T-helper 17 cell (primary cell): ENCODE data around the gene CELF2. TPM values are rescaled to one million over a fixed set of nuclear protein-coding genes. Genes with fewer than 3 reads are reported as not detected.
A peak's percentile ranks its signal among the peaks of the same experiment; 100 is the strongest.

Experiments used
- ATAC-seq: fragments of 150-1000 bp; cut with Tn5 transposase; 2 replicates; pipeline ENCODE4 v1.10.0; 2021; ENCODE audit warnings: mild to moderate bottlenecking, moderate library complexity
- DNase-seq, 3 donors: peaks; one replicate each; pipeline versions ENCODE4 v3.0.0 to v3.0.0-alpha.2; 2020 to 2021
- H3K9me3 ChIP-seq: one replicate; pipeline ENCODE4 v1.7.0; 2013; ENCODE audit warnings: low read length, mild to moderate bottlenecking; ENCODE audit not compliant: control insufficient read depth, poor library complexity, severe bottlenecking
- H3K27ac Mint-ChIP-seq: one replicate; pipeline ENCODE4 v1.8.0; 2022; ENCODE audit warnings: mild to moderate bottlenecking, moderate library complexity, mixed read lengths
- H3K27me3 Mint-ChIP-seq: one replicate; pipeline ENCODE4 v1.8.0; 2022; ENCODE audit warnings: mixed read lengths
- H3K36me3 Mint-ChIP-seq: one replicate; pipeline ENCODE4 v1.8.0; 2022; ENCODE audit warnings: low read depth, mixed read lengths
- H3K4me1 Mint-ChIP-seq: one replicate; pipeline ENCODE4 v1.8.0; 2022; ENCODE audit warnings: mild to moderate bottlenecking, mixed read lengths
- H3K4me3 Mint-ChIP-seq: one replicate; pipeline ENCODE4 v1.8.0; 2022; ENCODE audit warnings: mild to moderate bottlenecking, moderate library complexity, mixed read lengths
- total RNA-seq, 4 donors: library from RNA in 2 of 4; stranded (reverse) in 2 of 4; gene quantifications; one replicate each; pipeline ENCODE4 v1.2.3 and lab custom pipeline; 2022 to 2026

The CELF2 gene
- total RNA-seq, 2 donors from 2014 or later: 201 to 202 TPM

- H3K36me3 Mint-ChIP-seq: peaks cover 6% of the 10 kb centered on the region
- peak overlapping the region; percentile 96 for H3K27ac Mint-ChIP-seq
- ATAC-seq (no peak), DNase-seq (no peak)
- no peaks in the 10 kb centered on the region for H3K27me3 Mint-ChIP-seq
- H3K4me1 Mint-ChIP-seq: peaks cover 90% of the 10 kb centered on the region
- H3K4me3 Mint-ChIP-seq: peak overlapping the region; percentile 70
- H3K9me3 ChIP-seq: no peaks in the 10 kb centered on the region
Observed at GRCh38 chr10:11212288-11213085, 194.8 kb downstream of the CELF2 start.

- Mint-ChIP-seq H3K27me3 (no peaks in the 10 kb centered on the region), H3K4me1 (peaks cover 87% of the 10 kb centered on the region), H3K36me3 (peaks cover 9% of the 10 kb centered on the region), H3K27ac (peak overlapping the region; percentile 96), H3K4me3 (peak overlapping the region; percentile 70)
- ATAC-seq (no peak), DNase-seq (no peak)
- no peaks in the 10 kb centered on the region for H3K9me3 ChIP-seq
Observed at GRCh38 chr10:11213137-11213536, 195.5 kb downstream of the CELF2 start.

- H3K4me1 Mint-ChIP-seq: peaks cover 82% of the 10 kb centered on the region
- ATAC-seq: no peak
- H3K36me3 Mint-ChIP-seq: peaks cover 11% of the 10 kb centered on the region
- peak overlapping the region; percentile 96 for H3K27ac Mint-ChIP-seq
- no peak for DNase-seq
- H3K27me3 Mint-ChIP-seq: no peaks in the 10 kb centered on the region
- H3K4me3 Mint-ChIP-seq: no peak overlapping the region
- H3K9me3 ChIP-seq: no peaks in the 10 kb centered on the region
Observed at GRCh38 chr10:11214407-11214806, 196.7 kb downstream of the CELF2 start.

DNA sequence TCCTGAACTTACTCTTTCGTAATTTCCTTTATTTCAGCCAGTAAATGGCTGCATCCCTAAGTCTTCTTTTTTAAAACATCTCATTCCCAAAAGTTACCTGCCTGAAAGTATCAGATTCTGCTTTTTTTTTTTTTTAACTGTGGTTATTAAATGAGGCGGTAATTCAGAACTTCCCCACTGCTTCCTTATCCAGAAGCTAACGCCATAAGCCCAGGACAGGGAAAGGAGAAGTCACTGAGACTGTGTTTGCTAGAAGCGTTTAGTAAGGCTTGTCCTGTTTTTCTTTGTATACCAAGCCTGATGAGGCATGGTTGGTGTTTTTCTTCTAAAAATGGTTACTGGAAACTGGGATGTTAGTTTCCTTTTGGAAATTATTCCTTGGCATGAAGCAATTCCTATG, 197.8 kb downstream of the CELF2 start:
- DNase-seq (no peak), ATAC-seq (no peak)
- peaks cover 80% of the 10 kb centered on the region for H3K4me1 Mint-ChIP-seq
- H3K9me3 ChIP-seq: no peaks in the 10 kb centered on the region
- H3K27ac Mint-ChIP-seq: peak overlapping the region; percentile 96
- peak overlapping the region; percentile 65 for H3K4me3 Mint-ChIP-seq
- no peaks in the 10 kb centered on the region for H3K27me3 Mint-ChIP-seq
- peaks cover 15% of the 10 kb centered on the region for H3K36me3 Mint-ChIP-seq

- H3K27me3 Mint-ChIP-seq: no peaks in the 10 kb centered on the region
- peaks cover 18% of the 10 kb centered on the region for H3K36me3 Mint-ChIP-seq
- H3K4me1 Mint-ChIP-seq: peaks cover 73% of the 10 kb centered on the region
- H3K9me3 ChIP-seq: no peaks in the 10 kb centered on the region
- H3K27ac Mint-ChIP-seq: peak overlapping the region; percentile 96
- no peak for DNase-seq
- H3K4me3 Mint-ChIP-seq: no peak overlapping the region
- ATAC-seq: no peak
Observed at GRCh38 chr10:11217521-11217920, 199.8 kb downstream of the CELF2 start.

DNA sequence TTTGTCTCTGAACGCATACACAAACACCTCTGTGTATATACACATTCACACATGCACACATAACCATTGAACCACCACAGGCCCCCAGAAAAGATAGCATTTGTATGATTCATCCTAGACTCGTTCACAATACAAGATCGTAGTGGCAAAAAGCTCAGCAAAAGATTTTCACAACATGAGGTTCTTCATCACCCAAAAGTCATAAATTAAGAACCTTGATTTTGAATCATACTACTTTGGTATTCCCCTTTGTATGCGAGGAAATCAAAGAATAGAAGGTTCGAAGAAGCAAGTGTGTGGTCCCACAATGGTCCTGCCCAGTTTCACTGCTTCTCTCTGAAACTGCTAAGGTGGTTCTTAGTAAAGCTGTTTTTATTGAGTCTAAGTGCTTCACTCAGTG, 200.7 kb downstream of the CELF2 start:
- no peak overlapping the region for H3K4me3 Mint-ChIP-seq
- H3K4me1 Mint-ChIP-seq: peaks cover 68% of the 10 kb centered on the region
- ATAC-seq (peak; percentile 39), DNase-seq (no peak)
- H3K36me3 Mint-ChIP-seq: peaks cover 21% of the 10 kb centered on the region
- H3K9me3 ChIP-seq: no peaks in the 10 kb centered on the region
- H3K27ac Mint-ChIP-seq: peak overlapping the region; percentile 96
- no peaks in the 10 kb centered on the region for H3K27me3 Mint-ChIP-seq

DNA sequence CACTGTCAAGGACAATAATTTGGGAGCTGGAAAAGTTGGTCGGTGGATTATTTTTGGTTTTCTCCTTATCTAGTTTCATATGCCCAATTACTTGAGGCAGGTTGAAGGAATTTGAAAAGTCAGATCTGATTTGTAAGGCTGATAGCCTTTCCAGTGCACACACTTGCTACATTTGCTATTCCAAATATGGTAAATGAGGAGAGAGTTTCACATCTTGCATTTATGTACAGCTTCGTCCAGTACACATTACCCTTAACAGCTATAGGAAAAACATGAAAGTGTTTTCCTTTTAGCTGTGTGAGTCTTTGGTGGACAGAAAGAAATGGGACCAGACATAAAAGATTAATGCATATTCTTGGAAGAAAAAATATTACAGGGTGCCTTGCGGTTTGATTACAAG, 201.8 kb downstream of the CELF2 start:
- DNase-seq (no peak), ATAC-seq (no peak)
- Mint-ChIP-seq H3K27ac (peak overlapping the region; percentile 96), H3K4me3 (peak overlapping the region; percentile 15), H3K36me3 (peaks cover 23% of the 10 kb centered on the region), H3K4me1 (peaks cover 70% of the 10 kb centered on the region), H3K27me3 (no peaks in the 10 kb centered on the region)
- no peaks in the 10 kb centered on the region for H3K9me3 ChIP-seq

- no peaks in the 10 kb centered on the region for H3K9me3 ChIP-seq
- ATAC-seq: no peak
- H3K27me3 Mint-ChIP-seq: no peaks in the 10 kb centered on the region
- no peak for DNase-seq
- H3K4me1 Mint-ChIP-seq: peaks cover 71% of the 10 kb centered on the region
- peaks cover 19% of the 10 kb centered on the region for H3K36me3 Mint-ChIP-seq
- peak overlapping the region; percentile 31 for H3K4me3 Mint-ChIP-seq
- H3K27ac Mint-ChIP-seq: peak overlapping the region; percentile 98
Observed at GRCh38 chr10:11223081-11223480, 205.4 kb downstream of the CELF2 start.

GRCh38 chr10:11223507-11224140, 206.0 kb downstream of the CELF2 start:
- DNase-seq (no peak), ATAC-seq (no peak)
- H3K9me3 ChIP-seq: no peaks in the 10 kb centered on the region
- peaks cover 71% of the 10 kb centered on the region for H3K4me1 Mint-ChIP-seq
- no peaks in the 10 kb centered on the region for H3K27me3 Mint-ChIP-seq
- peak overlapping the region; percentile 98 for H3K27ac Mint-ChIP-seq
- peak overlapping the region; percentile 31 for H3K4me3 Mint-ChIP-seq
- H3K36me3 Mint-ChIP-seq: peaks cover 16% of the 10 kb centered on the region

GRCh38 chr10:11224321-11224720, 206.6 kb downstream of the CELF2 start:
- ATAC-seq: no peak

GRCh38 chr10:11224792-11225416, 207.2 kb downstream of the CELF2 start:
- peaks cover 72% of the 10 kb centered on the region for H3K4me1 Mint-ChIP-seq
- H3K27ac Mint-ChIP-seq: peak overlapping the region; percentile 98
- H3K4me3 Mint-ChIP-seq: peak overlapping the region; percentile 69
- H3K27me3 Mint-ChIP-seq: no peaks in the 10 kb centered on the region
- ATAC-seq (no peak), DNase-seq (no peak)
- no peaks in the 10 kb centered on the region for H3K9me3 ChIP-seq
- peaks cover 16% of the 10 kb centered on the region for H3K36me3 Mint-ChIP-seq

More at GRCh38 chr10:11224321-11224720, 206.6 kb downstream of the CELF2 start:
- Mint-ChIP-seq H3K27ac (peak overlapping the region; percentile 98), H3K36me3 (peaks cover 16% of the 10 kb centered on the region), H3K27me3 (no peaks in the 10 kb centered on the region), H3K4me1 (peaks cover 74% of the 10 kb centered on the region), H3K4me3 (peak overlapping the region; percentile 69)
- no peak for DNase-seq
- no peaks in the 10 kb centered on the region for H3K9me3 ChIP-seq

DNA sequence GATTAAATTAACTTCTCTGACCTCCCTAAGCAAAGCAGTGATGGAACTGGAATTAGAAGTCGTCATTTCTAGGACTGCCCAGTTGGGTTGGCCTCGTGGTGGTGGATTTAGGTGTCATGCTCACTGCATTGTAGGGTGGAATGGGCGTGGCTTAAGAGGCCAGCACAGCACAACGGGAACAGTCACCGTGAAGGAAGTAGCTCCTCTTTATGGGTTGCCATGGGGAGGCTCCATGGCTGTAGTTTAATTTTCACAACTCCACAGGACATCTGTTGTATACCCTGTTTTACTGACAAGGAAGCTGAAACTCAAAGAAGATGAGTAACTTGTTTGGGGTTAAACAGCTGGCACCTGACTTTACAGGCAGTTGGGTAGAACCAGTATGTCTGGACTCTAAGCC, 208.3 kb downstream of the CELF2 start:
- DNase-seq: peak; percentile 31 to 40 (median 34)
- peak overlapping the region; percentile 83 for H3K4me3 Mint-ChIP-seq
- peak; percentile 65 for ATAC-seq
- peak overlapping the region; percentile 98 for H3K27ac Mint-ChIP-seq
- H3K9me3 ChIP-seq: no peaks in the 10 kb centered on the region
- peaks cover 73% of the 10 kb centered on the region for H3K4me1 Mint-ChIP-seq
- H3K27me3 Mint-ChIP-seq: no peaks in the 10 kb centered on the region
- H3K36me3 Mint-ChIP-seq: peaks cover 12% of the 10 kb centered on the region

GRCh38 chr10:11227103-11227502, 209.4 kb downstream of the CELF2 start:
- Mint-ChIP-seq H3K36me3 (peaks cover 17% of the 10 kb centered on the region), H3K4me1 (peaks cover 76% of the 10 kb centered on the region), H3K4me3 (peak overlapping the region; percentile 83), H3K27ac (peak overlapping the region; percentile 98), H3K27me3 (no peaks in the 10 kb centered on the region)
- DNase-seq (no peak), ATAC-seq (peak; percentile 32)
- no peaks in the 10 kb centered on the region for H3K9me3 ChIP-seq
